ENCODE results near the gene ZNF165.
"Not testable (repeated sequence)": the region's sequence is repeated elsewhere in the genome, so short reads cannot be mapped to it uniquely, and the experiment has no call there.

ZNF165 gene
- total RNA-seq = 1.6 to 33.4 (median 7.0) reads per million in 4 experiments

DNA sequence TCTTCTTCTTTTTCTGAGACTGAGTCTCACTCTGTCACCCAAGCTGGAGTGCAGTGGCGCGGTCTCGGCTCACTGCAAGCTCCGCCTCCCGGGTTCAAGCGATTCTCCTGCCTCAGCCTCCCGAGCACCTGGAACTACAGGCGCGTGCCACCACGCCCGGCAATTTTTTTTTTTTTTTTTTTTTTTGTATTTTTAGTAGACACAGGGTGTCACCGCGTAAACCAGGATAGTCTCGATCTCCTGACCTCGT is at the start of gene ZNF165:
ZNF165 (plus strand) TSS at position 188 of the 250 bp plus-strand sequence. CDS start 4,913 bp downstream, outside the sequence.
- not testable (repeated sequence) for DNase-seq

DNA sequence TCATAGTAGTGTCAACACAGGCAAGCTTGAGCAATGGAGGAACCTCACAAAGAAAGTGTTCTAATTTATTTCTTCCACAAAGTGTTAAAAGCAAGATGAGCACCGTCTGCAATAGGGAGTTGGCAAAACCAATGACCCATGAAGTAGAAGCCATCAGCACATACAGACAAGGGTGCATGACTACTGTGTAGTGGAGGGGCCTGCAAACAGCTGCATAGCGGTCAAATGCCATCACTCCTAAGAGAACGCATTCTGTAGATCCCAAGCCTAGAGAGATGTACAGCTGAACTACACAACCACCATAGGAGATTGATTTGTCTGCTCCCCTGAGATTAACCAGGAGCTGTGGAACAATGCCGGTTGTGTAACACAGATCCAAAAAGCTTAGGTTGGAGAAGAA is 26.8 kb upstream of the ZNF165 start:
- DNase-seq = no peak

DNA sequence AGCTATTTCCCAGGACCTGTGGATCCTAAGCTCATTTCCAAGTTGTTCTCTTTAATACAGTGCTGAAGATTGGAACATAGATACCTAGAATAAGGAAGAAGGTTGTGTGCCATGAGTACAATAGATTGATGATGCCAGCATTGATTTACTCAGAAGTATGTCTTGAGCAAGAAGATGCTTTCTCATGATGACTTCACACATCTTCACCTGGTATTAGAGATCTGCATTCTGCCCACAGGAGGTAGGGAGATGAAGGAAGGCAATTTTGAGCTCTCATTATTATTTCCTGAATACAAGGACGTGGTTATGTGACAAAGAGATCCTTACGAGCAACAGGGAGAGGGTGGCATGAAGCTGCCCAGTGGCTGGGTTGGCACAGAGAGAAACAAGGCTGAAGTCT is 20.0 kb upstream of the ZNF165 start:
- DNase-seq = no peak

DNA sequence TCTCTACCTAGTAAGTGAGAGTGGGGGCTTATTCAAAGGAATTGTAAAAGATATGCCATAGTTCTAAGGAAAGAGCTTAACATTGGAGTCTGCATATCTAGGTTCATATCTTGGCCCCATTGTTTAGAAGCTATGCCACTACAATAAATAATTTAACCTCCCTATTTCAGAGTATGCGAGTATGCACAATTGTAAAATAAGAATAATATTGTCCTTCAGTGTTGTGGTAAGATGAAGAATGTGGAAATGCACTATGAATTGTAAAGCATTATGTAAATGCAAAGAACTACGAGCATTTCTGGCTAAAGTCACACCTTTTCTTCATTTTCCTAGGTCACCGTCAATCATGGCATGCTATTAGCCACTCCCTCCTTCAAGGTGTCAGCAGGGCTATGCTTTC is 16.1 kb upstream of the ZNF165 start:
- no peak for DNase-seq

DNA sequence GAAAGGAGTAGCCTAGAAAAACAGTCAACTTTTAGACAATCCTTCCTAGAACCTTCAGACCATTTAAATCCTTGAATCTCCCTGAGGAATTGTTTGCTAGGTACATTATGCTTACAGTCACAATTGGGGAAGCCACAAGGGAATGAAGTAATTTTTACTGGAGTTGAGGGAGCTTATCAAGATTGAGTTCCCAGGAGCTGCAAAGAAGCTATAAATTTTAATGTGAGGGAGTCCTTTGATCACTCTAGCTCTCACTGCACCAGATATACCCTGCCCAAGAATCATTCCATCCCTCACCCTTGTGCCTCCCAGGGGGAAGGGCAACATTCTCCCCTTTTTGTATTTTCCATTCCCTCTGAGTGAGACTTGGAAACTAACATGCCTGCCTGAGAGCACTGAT is 12.3 kb upstream of the ZNF165 start:
- DNase-seq = no peak

DNA sequence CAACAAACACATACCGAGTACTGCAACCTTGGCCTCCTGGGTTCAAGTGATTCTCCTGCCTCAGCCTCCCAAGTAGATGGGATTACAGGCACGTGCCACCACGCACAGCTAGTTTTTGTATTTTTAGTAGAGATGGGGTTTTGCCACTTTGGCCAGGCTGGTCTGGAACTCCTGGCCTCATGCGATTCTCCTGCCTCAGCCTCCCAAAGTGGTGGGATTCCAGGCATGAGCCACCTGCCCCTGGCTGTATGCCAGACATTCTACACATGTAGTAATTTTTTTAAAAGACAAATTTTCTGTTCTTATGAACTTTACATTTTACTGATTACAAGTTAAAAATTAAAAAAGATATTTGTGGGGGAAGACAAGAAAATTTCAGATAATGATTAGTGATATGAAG is 9.4 kb upstream of the ZNF165 start:
- DNase-seq = not testable (repeated sequence)

DNA sequence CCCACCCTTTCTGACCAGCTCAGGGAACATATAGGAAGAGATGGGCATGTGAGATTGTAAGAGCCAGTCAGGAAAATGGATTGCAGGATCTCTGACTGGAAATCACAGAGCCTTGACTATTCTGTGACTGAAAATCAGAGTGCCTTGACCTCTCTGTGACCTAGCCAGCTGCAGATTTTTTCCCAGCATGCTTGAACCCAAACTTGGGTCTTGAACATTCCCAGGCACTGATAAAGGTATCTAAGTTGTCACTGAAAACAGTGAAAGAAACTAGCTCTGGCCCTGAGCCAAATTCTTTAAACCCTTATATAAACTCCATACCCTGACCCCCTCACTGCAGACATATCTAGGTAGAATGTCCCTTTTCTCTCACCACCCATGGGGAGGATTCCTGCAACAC is 2.3 kb upstream of the ZNF165 start:
- DNase-seq = no peak

DNA sequence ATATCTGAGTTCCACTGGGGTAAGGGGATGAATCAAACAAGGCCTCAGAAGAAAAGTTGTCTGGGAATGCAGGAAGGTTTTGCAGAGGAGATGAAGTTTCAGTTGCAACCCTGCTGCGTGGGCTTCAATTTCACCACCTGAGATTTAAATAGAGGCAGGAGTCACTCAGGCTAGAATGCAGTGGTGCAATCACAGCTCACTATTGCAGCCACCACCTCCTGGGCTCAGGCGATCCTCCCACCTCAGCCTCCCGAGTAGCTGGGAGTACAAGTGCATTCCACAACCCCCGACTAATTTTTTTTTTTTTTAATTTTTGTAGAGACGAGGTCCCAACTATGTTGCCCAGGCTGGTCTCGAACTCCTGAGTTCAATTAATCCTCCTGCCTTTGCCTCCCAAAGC is 1.5 kb upstream of the ZNF165 start:
- no peak for DNase-seq

DNA sequence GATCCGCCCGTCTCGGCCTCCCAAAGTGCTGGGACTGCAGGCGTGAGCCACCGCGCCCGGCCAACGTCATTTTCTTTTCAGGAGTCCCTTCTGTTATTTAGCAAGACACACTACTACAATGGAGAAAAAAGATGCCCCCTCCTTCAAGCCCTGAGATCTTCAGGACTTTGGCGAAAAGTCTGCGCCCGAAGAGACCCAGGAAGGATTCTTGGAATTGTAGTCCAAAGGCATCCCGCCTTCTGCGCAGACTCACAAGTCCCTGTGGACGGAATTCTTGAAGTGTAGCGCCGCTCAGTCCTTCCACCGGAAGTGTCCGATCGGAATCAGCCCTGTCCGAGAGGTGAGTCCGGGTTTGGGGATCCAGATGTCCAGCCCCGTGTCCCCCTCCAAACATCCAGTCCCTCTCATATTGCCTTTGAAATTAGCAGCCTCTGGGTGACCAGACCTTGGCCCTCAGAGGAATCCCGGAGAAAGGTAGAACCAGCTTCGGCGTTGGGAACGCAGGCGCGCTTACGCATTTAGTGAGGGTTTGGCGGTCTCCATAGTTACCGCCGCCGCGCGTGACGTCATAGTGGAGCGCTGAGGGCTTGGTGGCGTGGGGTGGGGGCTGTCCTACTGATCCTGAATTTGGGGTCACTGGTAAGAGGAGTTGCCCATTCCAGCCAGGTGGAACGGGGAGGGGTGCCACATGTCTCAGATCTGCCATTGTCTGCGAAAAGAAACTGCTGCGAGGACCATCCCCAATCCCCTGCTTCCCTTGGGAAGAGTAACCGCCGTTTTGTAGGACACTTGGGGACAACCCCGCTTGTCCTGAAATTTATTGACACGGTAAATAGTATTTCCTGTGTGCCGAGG is 490 bp downstream of the ZNF165 start:
- DNase-seq = peak; percentile 84

DNA sequence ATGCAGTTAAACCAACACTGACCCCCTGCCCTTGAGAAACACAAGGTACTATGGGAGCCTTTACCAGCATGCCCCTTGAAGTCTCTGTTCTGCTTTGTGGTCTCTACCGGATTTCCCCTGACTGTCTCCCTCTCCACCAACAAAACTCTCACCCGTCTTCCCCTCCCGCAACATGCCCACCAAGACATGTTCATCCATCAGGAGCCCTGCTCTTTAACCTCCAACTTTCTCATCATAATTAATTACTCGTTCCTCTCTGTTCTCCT is 1.1 kb downstream of the ZNF165 start:
- DNase-seq = peak; percentile 45

DNA sequence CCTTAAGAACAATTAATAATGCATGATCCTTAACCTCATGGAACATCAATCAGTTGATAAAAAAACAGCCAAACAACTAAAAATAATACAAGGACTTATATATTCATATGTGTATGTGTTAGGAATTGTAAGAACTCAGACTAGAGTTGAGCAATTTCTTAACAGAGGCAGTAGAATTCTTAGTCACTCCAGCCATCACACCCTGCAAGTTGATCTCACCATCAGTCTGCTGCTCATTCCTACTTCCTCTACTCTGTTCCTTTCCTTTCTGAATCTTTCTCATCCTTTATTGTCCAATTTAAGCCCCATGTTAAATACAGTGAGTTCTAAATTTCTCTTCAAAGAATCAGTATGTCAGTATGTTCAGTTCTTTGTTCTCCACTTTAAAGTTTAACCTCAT is 2.6 kb downstream of the ZNF165 start:
- DNase-seq = no peak

DNA sequence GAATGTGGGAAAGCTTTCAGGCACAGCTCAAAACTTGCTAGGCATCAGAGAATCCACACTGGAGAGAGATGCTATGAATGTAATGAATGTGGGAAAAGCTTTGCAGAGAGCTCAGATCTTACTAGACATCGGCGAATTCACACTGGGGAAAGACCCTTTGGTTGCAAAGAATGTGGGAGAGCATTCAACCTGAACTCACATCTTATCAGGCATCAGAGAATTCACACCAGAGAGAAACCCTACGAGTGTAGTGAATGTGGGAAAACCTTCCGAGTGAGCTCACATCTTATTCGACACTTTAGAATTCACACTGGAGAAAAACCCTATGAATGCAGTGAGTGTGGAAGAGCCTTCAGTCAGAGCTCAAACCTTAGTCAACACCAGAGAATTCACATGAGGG is 8.7 kb downstream of the ZNF165 start:
- no peak for DNase-seq

DNA sequence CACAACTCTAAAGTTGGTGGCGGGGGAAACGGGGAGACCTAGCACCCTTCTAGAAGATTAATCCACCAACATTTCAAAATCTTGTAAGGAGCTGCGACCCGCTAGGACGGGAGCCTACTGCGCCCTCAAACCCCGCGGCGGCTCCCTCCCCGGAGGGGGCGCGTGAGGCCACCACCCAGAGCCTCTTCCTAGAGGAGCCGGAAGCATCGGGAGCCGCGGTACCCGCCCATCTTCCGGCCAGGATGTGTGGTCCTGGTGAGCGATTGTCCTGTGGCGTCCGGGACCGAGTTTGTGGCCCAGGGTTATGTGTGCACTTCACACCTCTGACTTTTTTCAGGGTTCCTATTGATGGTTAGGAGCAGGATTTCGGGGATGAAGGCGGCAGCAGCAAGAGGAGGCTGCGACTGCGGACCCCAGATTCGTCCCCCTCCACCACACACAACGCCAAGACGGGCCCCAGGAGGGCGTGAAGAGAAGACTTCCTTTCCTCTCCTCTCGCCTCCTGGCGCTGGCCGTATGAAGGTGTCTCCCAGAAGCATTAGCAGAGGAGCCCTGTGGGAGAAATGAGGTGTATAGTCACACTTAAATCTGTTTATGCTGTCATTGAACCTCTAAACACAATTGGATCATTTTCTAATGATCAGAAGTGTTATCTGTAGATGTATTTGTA is 10.7 kb downstream of the ZNF165 start:
- no peak for DNase-seq

DNA sequence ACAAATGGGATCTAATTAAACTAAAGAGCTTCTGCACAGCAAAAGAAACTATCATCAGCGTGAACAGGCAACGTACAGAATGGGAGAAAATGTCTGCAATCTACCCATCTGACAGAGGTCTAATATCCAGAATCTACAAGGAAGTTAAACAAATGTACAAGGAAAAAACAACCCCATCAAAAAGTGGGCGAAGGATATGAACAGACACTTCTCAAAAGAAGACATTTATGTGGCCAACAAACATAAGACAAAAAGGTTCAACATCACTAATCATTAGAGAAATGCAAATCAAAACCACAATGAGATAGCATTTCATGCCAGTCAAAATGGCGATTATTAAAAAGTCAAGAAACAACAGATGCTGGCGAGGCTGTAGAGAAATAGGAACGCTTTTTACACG is 21.9 kb downstream of the ZNF165 start:
- not testable (repeated sequence) for DNase-seq

DNA sequence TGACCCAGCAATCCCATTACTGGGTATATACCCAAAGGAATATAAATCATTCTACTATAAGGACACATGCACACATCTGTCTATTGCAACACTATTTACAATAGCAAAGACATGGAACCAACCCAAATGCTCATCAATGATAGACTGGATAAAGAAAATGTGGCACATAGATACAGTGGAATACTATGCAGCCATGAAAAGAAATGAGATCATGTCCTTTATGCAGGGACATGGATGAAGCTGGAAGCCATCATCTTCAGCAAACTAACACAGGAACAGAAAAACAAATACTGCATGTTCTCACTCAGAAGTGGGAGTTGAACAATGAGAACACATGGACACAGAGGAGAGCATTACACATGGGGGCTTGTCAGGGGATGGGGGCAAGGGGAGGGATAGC is 22.3 kb downstream of the ZNF165 start:
- DNase-seq = not testable (repeated sequence)

DNA sequence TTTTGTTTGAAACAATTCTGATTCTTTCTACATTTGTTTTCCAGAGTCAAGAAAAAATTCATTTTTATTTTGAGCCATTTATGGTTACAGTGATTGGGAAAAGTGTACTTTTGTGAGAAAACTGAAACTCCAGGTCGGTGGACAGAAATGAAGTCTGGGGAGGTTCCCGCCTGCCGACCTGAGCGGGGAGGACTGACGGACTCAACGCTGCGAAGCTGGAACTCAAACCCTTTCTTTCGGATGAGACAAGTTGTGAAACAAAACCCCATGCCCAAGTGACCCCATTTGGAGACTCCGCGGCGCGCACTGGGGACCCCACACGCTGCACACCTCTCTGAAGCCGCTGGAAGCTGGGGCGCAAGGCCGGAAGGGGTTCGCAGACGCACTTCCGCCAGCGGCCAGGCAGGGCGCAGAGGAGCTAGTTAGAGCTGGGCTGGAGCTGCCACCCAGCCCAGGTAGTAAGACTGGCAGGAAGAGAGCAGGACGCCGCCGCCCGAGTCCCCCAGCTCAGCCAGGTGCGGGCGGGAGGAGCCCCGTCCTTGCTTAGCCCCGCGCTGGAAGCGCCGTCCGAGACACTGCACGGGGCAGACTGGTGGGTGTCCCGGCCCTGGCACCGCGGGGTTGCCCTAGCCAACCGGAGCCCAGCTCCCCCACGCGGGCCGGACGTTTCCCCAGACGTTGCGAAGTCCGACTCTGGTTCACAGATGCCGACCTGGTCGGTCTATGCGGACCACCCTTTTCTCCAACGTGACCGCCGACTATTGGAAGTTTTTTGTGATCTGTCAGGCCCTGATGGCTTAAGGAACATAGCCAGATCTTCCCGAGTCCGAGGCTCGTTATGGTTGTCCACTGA is 24.2 kb downstream of the ZNF165 start:
- DNase-seq = peak; percentile 67

DNA sequence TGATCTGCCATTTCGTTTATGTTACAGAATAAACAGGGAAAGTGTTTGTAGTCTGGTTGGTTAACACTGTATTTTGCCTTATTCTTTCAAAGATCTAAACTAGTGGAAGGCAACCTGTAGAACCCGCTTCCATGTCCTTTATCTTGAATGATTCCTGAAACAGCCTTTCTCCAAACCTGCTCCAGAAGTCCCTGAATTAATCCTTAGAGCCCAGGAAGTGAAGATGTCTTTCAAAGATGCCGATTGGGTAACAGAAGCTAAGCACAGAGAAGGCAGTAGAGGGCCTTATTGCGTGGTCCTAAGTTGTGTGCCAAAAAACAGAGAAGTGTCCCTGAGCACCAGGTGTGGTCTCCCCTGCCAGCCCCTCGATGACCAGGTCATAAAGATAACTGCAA is 24.9 kb downstream of the ZNF165 start:
- no peak for DNase-seq

DNA sequence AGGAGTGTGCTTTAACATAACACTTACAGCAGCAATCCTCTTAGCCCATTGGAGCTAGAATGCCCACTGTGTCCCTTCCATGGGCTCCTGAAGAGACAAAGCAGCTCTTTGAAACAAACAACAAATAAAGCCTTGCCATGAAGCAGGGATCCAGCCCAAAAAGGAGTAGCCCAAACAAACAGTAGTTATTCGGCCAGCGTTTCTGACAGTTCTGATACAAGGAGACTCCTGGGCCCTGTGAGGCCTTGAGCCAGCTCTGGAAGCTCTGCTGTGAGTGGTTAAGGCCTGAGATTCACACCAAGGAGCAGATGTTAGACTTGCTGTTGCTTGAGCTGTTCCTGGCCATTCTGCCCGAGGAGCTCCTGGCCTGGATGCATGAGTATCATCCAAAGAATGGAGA is 27.1 kb downstream of the ZNF165 start:
- no peak for DNase-seq

DNA sequence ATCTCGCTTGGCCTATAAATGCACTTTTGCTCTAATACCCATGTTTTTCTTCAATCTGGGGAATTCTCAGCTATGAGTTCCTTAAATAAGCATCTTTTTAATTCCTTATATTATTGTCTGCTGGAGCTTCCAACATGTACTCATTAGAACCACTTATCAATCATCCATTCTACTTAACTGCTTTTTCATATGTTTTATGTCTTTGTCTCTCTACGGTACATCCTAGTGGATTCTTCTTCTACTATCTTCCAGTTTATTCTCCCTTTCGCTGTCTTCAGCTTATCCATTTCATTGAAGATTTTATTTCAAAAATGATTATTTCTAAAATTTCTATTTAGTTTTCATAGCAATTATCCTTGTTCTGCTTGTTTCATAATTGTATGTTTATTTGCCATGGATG is 31.6 kb downstream of the ZNF165 start:
- DNase-seq = no peak

DNA sequence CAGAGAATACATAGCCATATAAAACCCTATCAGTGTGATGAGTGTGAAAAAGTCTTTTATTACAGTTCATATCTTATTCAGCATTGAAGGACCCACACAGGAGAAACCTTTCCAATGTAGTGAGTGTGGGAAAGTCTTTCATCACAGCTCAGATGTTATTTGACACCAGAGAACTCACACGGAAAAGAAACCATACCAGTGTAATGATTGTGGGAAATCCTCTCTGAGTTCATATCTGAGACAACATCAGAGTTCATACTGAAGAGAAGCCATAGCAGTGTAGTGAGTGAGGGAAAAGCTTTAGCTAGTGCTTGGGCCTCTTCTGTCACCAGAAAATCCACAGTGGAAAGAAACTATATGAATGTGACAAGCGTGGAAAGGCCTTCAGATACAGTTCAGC is 35.4 kb downstream of the ZNF165 start:
- no peak for DNase-seq

DNA sequence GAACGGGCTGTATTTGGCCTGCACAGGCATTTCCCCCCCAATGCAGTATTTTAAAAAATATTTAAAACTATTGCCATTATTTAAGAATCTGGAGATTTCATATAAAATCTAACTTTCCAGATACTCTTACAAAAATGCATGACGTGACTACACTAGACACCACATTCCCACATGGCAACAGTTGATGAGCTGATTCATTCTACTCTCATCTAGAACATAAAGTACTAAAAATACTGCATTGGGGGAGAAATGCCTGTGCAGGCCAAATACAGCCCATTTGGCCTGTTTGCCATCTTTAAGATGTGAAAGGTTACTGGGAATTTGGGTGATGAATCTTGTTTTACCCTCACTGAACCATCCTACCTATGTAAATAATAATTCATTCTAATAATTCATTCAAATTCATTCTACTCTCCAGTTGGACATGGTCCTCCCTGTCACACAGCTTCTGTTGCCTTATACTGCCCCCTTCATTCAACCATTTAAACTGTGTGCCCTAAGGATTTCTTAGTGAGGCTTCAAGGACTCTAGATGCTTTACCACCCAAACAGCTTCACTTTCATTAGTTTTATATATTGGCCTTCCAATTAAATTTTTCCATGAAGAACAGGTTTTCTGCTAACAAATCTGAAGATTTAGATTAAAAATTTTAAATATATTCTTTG is 37.1 kb downstream of the ZNF165 start:
- DNase-seq = no peak

DNA sequence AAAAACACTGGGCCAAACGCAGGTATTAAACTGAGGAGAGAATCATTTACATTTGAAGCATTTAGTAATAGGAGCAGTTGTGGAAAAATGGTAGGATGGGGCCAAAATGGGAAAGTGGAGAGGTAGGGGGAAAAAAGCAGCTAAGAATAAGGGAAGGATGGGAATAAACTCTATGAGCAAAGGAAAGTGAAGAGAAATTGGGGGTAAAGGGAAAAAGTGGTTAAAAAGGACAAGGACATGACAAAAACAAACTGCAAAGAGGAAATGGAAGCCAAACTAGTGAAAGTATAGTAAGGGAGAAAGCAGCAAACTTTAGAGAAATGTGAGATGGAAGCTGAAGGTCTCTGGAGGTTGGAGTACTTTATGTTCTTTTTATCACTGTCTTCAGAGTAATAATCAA is 37.8 kb downstream of the ZNF165 start:
- DNase-seq = no peak

DNA sequence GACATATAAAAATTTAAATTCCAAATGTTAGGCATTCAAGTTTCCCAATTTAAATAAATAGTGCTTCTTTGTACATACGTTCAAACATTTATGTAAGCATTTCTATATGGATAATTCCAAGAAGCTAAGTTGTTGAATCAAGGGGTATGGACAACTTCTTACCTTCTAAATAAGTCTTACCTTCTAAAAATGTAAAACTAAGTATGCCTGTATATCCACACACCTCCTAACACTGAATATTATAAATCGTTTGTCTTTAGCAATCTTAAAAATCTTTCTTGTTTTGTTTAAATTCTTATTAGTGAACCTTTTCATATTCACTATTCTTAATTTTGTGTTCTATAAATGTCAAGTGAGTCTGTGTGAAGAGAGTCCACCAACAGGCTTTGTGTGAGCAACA is 41.5 kb downstream of the ZNF165 start:
- no peak for DNase-seq
